HG02943 (cell line): ENCODE results near the gene HS2ST1.
"Not testable (repeated sequence)": the region's sequence is repeated elsewhere in the genome, so short reads cannot be mapped to it uniquely, and the experiment has no call there.

Source experiments
- ATAC-seq: cut with Tn5 transposase; IDR thresholded peaks from one replicate; pipeline ENCODE4 v1.9.1; 2021; ENCODE audit warnings: mild to moderate bottlenecking, low read depth, moderate library complexity; ENCODE audit not compliant: unreplicated experiment

HS2ST1 gene

DNA sequence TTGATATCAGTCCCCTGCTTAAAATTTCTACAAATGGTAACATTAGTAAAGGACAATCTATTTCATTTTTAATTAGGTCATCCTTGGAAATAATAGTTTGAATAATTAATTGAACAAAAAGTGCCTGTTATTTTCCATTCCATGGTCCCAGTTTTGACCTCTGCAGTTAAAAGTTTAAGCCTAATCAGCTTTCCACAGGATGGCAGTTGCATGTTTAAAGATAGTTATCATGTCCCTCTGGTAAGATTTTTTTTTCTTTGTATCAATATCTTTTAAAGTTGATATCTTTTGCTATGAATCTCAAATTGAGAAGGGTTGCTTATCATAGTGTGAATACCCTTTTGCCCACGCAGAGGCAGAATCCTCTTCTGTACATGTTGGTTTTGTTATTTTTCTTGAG lies 90.4 kb downstream of the HS2ST1 start:
- ATAC-seq = no peak

DNA sequence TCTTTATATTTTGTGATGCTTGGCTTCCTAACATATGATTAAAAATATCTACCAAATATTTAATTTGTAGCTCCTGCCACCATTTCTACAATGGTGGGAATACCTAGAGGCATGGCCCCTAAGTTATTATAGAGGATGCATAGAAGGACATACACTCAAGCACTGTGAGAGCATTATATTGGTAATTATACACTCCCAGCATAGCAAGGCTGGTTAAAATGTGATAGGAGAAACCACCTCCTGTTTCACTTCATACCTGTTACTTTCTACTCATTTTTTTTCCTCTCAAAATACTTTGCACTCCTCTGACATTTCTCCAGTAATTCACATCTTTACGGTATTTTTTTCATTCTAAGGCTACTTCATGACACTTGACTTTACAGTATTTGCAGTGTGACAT lies 92.9 kb downstream of the HS2ST1 start:
- no peak for ATAC-seq

DNA sequence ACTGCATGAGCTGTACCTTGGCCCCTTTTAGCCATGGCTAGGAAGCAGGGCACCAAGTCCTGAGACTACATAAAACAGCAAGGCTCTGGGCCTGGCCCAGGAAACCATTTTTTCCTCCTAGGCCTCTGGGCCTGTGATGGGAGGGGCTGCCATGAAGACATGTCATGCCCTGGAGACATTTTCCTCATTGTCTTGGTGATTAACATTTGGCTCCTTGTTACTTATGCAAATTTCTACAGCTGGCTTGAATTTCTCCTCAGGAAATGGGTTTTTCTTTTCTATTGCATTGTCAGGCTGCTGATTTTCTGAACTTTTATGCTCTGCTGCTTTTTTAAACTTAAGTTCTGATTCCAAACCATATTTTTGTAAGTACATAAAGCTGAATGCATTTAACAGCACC lies 99.0 kb downstream of the HS2ST1 start:
- ATAC-seq = not testable (repeated sequence)

DNA sequence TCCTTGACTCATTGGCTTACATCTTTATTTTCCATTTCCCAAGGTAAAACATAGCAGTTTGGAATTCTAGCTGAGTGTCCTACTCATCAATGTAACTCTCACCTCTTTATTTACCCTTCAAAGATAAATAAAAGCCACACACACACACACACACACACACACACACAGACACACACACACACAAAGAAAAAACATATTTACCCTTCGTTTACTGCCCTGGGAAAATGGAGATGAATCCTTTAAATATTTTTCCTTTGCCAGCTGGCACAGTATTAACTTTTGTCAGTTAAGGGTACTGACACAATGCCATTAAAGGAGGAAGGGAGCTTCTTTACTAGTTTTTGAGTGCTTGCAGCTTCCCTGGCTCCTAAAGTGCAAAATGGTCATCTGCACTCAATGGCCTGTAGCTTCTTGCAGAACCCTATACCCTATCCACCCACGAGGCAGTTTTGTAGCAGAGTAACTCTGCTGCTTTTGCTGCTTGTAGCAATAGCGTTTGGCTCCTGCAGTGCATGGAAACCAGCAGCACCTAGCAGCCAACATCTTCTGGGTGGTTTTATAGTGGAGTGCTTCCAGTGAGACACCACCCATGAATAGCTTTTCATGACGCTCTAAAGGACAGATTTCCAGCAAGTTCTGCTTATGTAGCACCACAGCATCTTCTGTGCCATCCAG lies 103.7 kb downstream of the HS2ST1 start:
- ATAC-seq = no peak

DNA sequence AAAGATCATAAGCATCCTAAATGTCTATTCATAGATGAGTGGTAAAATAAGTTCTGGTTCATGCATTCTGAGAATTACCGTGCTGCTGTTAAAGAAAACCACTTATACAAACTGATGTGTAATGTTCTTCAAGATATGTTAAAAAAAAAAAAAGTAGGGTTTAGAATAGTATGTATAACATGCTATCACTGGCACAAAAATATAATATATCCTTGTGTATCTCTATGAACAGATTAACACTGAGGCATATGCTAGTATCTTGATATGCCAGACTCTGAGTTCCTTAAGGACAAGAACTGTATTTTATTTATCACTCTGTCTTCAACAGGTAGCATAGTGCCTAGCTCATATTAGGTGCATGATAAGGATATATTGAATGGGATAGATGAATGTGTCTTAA lies 108.9 kb downstream of the HS2ST1 start:
- no peak for ATAC-seq

DNA sequence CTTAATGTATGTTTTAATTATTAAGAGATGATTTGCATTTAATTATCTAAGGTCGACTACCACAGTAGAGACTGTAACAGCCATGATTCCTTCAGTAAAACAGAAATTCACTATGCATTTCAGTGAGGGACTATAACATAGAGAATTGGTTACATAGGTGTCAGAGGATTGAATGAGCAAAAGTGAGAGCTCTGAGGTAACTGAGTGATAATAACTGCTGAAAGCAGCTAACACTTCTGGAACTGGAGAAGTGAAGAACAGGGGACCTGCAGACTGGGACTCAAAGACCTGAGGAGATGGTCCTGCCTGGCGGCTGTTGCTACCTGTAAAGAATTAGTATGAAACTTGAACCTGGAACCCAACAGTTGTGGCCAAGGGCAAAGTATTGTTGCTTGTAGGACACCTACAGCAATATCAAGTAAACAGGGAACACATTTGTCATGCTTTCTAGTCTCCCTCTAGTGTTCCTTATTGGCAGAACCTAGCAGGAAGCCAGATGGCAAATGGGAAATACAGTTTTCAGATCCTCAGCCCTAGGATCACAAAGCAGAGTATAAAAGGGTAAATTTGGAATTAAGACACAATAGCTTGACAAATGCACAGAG lies 110.6 kb downstream of the HS2ST1 start:
- ATAC-seq = no peak

DNA sequence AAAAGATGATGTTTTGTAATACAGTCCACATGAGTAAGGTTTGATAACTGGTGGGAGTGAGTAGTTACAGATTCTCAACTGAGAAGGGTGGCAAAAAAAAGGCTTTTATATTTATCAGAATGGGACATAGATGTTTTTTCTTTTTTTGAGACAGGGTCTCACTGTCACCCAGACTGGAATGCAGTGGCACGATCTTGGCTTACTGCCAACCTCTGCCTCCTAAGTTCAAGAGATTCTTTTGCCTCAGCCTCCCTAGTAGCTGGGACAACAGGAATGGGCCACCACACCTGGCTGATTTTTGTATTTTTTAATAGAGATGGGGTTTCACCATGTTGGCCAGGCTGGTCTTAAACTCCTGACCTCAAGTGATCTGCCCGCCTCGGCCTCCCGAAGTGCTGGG lies 113.1 kb downstream of the HS2ST1 start:
- not testable (repeated sequence) for ATAC-seq

DNA sequence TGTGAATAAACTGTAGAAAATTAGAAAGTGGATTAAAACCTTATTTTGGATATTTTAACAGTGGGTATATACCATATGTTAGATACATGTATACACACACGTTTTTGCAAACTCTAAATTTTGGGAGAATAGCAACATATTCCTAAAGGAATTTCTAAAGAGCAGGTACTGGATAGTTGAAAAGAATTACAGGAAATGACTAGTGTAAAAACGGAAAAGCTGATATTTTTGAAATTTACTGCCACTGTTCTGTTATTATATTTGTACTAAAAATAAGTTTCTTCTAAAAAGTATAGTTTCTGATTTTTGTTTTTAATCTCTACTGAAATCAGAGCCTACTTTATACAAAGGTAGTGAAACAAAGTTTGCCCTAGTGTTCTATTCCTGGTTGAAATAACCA lies 114.1 kb downstream of the HS2ST1 start:
- ATAC-seq = no peak

DNA sequence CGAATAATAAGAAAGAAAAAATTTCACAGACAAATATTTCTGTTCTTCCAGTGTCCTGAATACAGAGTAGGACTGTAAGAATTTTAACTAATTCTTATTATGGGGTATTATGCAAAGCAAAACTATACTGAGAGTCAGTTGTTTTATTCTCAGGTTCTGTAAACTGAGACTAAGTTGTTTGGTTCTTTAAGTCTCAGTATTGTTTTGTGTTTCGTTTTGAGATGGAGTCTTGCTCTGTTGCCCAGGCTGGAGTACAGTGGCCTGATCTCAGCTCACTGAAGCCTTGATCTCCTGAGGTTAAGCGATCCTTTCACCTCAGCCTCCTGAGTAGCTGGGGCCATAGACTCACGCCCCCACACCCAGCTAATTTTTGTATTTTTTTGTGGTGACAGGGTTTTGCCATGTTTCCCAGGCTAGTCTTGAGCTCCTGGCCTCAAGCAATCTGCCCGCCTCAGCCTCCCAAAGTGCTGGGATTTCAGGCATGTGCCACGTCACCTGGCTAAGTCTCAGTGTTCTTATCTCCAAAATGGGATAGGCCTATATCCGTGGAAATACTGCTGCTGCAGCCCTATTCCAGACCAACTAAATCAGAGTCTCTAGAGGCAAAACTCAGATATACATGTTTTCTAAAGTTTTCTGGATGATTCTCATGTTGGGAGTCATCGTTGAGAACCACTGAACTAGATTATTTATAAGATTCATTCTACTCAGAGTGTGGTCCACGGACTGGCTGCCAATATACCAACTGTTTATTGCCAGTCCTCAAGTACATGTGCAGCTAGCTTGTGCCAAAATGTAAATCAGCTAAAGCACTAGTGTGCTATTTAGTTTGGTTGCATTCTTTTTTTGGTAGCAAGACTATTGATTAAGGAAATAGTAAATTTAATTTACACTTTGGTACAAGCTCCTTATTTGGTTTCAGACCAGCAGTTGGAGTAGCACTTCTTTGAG lies 116.6 kb downstream of the HS2ST1 start:
- ATAC-seq = peak; percentile 78

DNA sequence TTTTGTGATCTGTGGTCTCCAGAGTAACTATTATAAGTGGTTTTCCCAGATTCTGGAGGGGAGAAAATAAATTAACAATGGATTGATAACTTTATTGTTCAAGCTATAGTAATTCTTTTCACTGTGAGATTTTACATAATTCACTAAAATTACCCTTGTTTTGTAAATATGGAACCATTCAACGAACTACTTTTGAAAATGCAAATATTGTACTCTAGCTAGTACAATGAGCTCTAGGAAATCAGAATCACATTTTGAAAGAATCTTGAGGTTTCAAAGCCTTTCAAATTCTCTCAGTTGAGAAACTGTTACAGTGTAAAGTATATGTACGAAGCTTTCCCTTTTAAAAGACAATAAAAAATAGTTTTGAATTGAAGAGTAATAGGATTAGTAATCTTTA lies 119.9 kb downstream of the HS2ST1 start:
- no peak for ATAC-seq

DNA sequence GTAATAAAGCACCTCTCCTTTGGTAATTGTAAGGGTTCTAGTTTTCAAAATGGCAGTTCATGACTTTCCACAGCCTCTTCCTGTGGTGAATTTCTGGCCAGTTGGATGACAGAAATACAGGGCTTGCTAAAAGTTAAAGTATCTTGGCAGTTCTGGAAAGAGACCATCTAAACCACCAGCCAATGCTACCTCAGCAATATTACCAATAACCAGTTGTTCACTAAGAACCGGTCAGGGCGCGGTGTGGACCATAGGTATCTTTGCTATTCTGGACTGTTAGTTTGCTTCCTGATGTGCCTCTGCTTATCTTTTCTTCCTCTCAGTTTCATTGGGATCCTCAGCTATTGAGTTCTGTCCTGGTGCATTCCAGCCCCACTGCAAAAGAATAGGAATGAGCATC lies 124.7 kb downstream of the HS2ST1 start:
- ATAC-seq = no peak

DNA sequence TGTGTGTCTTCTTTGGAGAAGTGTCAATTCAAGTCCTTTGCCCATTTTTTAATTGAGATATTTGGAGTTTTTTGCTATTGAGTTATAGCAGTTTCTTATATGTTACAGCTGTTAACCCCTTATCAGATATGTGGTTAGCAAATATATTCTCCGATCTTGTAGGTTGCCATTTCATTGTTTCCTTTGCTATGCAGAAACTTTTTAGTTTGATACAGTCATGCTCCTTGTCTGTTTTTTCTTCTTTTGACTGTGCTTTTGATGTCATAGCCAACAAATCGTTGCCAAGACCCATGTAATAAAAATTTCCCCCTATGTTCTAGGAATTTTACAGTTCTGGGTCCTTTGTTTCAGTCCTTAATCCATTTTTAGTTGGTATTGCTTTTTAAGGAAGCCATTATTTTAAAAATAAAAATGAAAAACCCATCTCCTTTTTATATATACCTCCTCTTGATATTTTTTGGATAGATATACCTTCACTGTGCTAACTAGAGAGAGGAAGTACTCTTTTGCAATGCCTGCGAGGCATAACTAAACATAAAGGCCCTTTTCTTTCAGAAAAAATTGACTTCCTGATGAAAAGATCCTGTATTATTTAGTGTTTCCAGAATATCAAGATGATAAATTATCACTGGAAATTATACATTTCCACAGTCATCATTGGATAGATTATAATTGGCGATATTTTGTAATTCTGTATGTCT lies 127.8 kb downstream of the HS2ST1 start:
- ATAC-seq = no peak

DNA sequence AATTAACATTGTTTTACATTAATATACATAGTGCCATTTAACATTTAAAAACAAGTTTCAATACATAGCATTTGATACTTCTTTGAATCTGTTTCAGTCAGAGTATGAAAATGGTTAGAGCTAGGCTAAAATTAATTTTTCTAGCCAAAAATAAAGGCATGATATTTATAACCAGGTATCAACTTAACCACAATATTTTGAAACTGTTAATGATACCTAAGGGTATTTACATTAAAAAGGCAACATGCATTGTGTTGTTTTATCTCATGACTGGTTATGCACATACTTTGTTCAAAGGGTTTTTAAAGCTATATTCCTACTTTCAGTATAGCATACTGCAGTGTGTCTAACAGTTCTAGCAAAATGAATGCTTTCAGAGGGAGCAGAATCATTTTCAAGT lies 130.0 kb downstream of the HS2ST1 start:
- ATAC-seq = no peak

DNA sequence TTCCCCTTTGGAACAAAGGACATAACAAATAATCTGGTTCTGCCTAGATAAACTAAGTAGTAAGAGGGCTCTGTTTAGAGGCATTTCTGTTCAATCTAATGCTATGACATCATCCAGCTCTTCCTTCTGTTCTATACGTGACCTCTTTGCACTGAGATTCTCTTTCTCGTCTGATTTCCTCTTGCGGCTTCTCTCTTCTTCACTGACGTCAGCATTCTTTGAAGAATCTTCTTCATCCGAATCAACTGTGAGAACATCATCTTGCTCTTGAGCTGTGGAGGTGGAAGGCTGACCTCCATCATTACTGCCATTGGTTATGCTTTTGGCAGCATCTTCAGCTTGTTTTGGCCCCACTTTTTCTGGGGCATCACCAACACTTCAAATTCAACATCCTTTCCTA lies 130.4 kb downstream of the HS2ST1 start:
- no peak for ATAC-seq

DNA sequence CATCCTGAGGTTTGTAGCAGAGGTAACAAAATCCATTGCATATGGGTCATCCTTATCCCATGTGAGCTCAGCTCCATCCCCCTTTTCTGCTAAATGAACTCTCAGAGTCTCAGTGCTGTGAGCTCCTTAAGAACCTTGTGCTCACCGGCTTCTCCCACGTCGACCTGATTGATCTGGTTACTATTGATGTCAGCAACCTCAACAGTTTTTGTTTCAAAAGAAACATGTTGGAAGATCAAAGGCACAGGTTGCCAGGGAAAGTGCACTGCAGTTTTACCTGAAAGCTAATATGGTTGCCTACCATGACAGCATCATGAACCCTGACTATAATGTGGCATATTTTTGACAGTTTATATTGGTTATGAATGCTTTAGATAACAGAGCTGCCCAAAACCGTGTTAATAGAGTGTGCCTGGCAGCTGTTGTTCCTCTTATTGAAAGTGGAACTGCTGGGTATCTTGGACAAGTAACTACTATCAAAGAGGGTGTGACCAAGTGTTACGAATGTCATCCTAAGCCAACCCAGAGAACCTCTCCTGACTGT lies 131.4 kb downstream of the HS2ST1 start:
- no peak for ATAC-seq

DNA sequence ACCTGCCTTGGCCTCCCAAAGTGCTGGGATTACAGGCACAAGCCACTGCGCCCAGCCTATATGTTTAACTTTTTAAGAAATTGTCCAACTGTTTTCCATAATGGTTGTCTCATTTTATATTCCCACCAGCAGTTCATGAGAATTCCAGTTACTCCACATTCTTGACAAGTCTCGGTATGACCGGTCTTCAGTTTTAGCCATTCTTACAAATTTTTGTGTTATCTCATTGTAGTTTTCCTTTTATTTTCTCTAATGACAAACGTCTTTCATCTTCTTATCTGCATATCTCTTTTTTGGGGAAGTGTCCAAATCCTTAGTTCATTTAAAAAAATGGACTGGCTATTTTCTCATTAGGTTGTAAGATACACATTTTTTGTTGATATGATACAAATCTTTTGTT lies 132.5 kb downstream of the HS2ST1 start:
- ATAC-seq = no peak

DNA sequence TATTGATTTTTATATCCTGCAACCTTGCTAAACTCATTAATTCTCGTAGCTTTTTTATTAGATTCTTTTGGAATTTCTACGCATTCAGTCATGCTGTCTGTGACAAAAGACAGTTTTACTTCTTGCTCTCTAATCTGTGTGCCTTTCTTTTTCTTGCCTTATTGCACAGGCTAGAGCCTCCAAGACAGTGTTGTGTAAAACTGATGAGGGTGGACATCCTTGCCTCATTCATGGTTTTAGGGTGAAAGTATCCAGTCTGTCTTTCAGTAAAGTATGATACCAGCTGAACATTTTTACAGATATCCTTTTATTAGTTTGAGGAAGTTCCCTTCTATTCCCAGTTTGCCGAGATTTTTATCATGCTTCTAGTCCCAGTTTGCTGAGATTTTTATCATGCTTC lies 133.8 kb downstream of the HS2ST1 start:
- no peak for ATAC-seq

DNA sequence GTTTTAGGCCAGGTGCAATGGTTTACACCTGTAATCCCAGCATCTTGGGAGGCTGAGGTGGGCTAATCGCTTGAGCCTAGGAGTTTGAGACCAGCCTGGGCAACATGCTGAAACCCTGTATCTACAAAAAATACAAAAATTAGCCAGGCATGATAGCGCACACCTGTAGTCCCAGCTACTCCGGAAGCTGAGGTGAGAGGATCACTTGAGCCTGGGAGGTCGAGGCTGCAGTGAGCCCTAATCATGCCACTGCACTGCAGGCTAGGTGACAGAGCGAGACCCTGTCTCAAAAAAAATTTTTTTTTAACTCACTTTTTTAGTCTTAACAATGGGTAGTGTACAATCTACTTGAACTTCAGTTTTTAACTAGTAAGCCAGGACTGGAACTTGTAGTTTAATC lies 137.5 kb downstream of the HS2ST1 start:
- ATAC-seq = no peak

DNA sequence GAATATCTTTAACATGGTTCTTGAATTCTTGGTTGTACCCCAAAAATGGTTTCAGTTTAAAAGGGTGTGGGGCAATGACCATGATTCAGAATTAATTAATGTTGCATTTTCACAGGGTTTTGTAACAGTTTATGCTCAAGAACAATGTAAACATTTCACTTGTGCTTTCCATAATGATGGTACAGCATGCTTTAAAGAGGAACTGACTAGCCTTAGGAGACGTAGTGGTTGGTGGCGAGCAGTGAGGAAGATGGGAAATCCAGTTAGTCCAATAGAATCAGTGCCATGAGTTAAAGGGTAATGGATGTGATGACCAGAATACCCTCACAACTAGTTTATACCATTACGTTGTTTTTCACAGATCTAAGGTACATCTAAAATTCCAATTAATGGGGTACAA lies 138.0 kb downstream of the HS2ST1 start:
- no peak for ATAC-seq

DNA sequence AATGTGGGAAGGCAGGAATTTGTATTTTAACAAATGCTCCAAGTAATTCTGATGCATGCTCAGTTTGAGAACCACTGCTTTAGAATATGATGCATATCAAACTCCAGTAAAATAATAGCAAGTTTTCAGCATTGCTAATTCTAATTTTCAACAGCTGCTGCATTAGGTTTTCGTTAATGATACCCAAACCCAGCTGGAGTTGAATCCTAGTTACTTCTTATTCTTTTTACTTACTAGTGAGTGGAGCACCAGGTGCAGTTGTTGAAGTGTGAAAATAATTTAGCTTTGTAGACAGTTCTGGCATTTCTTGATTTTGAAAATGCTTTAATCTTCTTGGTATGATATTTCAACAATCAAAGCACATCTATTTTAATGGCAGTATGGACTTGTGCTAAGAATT lies 138.5 kb downstream of the HS2ST1 start:
- ATAC-seq = no peak

DNA sequence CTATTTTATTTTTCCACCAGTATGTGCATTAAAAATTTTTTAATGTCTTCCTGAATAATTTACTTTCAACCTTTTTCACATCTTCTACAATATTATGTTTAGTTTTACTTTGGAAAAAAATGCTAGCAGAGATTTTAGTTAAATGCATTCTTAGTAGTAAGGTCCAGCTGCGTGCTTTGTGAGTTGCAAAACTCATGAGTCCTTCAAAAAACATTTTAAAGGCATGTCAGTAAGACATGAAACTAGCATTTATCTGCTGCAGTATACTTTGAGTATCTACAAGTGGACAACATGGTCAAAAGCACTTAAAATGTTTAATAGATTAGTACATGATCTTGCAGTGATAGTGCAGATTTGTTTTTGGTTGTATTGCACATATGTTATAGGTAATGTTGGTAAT lies 139.0 kb downstream of the HS2ST1 start:
- ATAC-seq = no peak
